GM06990 (cell line): ENCODE data around the gene LMF2.

Experiments used
- DNase-seq: peaks from one replicate; pipeline ENCODE4 v3.0.0-alpha.2; 2011; ENCODE audit not compliant: insufficient read length; ENCODE audit errors: extremely low read depth
- H3K27me3 ChIP-seq: replicated peaks from 2 replicates; pipeline ENCODE4 v1.6.0; 2011; ENCODE audit warnings: low read length; ENCODE audit not compliant: control insufficient read depth, insufficient read depth
- H3K36me3 ChIP-seq: 2 replicates; pipeline ENCODE4 v1.5.1; 2011; ENCODE audit warnings: low read length; ENCODE audit not compliant: control insufficient read depth, insufficient read depth
- H3K4me3 ChIP-seq: replicated peaks from 2 replicates; pipeline ENCODE4 v1.5.1; 2011; ENCODE audit warnings: low read depth, mild to moderate bottlenecking, control low read depth, low read length
- CTCF ChIP-seq: IDR thresholded peaks from 2 replicates; pipeline ENCODE4 v1.5.1; 2011; ENCODE audit warnings: low read length, control low read depth, mild to moderate bottlenecking, inconsistent platforms; ENCODE audit not compliant: insufficient read depth, poor library complexity, severe bottlenecking

LMF2 gene

GRCh38 chr22:50460938-50461337 lies 46.6 kb downstream of the LMF2 start:
- no peak overlapping the region for H3K4me3 ChIP-seq
- H3K27me3 ChIP-seq, result no peaks in the 10 kb centered on the region
- DNase-seq, result no peak
- no peak for TF ChIP-seq CTCF
- H3K36me3 ChIP-seq, result peaks cover 68% of the 10 kb centered on the region

GRCh38 chr22:50459496-50460140 lies 47.9 kb downstream of the LMF2 start:
- no peaks in the 10 kb centered on the region for H3K27me3 ChIP-seq
- peaks cover 66% of the 10 kb centered on the region for H3K36me3 ChIP-seq
- no peak overlapping the region for H3K4me3 ChIP-seq
- peak; percentile 18 for TF ChIP-seq CTCF
- DNase-seq, result no peak

- TF ChIP-seq CTCF, result no peak
- no peak for DNase-seq
- peaks cover 64% of the 10 kb centered on the region for H3K36me3 ChIP-seq
- no peak overlapping the region for H3K4me3 ChIP-seq
- H3K27me3 ChIP-seq, result no peaks in the 10 kb centered on the region
These were observed 48.5 kb downstream of the LMF2 start for GRCh38 chr22:50459016-50459415.

- Histone ChIP-seq H3K36me3 (peaks cover 53% of the 10 kb centered on the region), H3K27me3 (no peaks in the 10 kb centered on the region), H3K4me3 (no peak overlapping the region)
- peak; percentile 41 for TF ChIP-seq CTCF
- DNase-seq, result no peak
These were observed 50.9 kb downstream of the LMF2 start for GRCh38 chr22:50456466-50457234.

- no peaks in the 10 kb centered on the region for H3K27me3 ChIP-seq
- peaks cover 47% of the 10 kb centered on the region for H3K36me3 ChIP-seq
- TF ChIP-seq CTCF, result no peak
- DNase-seq, result no peak
- no peak overlapping the region for H3K4me3 ChIP-seq
These were observed 51.5 kb downstream of the LMF2 start for GRCh38 chr22:50456026-50456425.
